Calu3 (cell line): Measurements from ENCODE around the gene ATXN10. TPM values are rescaled to one million over a fixed set of nuclear protein-coding genes. Genes with fewer than 3 reads are reported as not detected.

Source experiments
- BruUV-seq: library from RNA; stranded (reverse); fragments of 400-500 nt; replicated peaks from 2 replicates; lab custom pipeline; 2021; lab: Mats Ljungman, UMichigan
- CTCF ChIA-PET: fragments of 300-600 bp; sonication (Branson Sonifier 250); formaldehyde crosslinking; loops from one replicate; lab custom pipeline; 2022; ENCODE audit warnings: antibody characterized with exemption; lab: Charles Lee
- DNase-seq: peaks from one replicate; pipeline ENCODE4 v3.0.0; 2022
- H3K27ac Mint-ChIP-seq: one replicate; pipeline ENCODE4 v1.8.0; 2022; ENCODE audit warnings: mixed read lengths; ENCODE audit not compliant: unreplicated experiment
- H3K27me3 Mint-ChIP-seq: one replicate; pipeline ENCODE4 v1.8.0; 2022; ENCODE audit warnings: mixed read lengths; ENCODE audit not compliant: unreplicated experiment
- H3K36me3 Mint-ChIP-seq: one replicate; pipeline ENCODE4 v1.8.0; 2022; ENCODE audit warnings: mild to moderate bottlenecking, moderate library complexity, mixed read lengths; ENCODE audit not compliant: insufficient read depth, unreplicated experiment
- H3K4me1 Mint-ChIP-seq: one replicate; pipeline ENCODE4 v1.8.0; 2022; ENCODE audit warnings: mild to moderate bottlenecking, low read depth, mixed read lengths; ENCODE audit not compliant: unreplicated experiment
- H3K4me3 Mint-ChIP-seq: one replicate; pipeline ENCODE4 v1.8.0; 2022; ENCODE audit warnings: mild to moderate bottlenecking, low read depth, moderate library complexity, mixed read lengths; ENCODE audit not compliant: unreplicated experiment
- H3K9me3 Mint-ChIP-seq: one replicate; pipeline ENCODE4 v1.8.0; 2022; ENCODE audit warnings: low read depth, mixed read lengths; ENCODE audit not compliant: unreplicated experiment
- intact Hi-C: fragments of 100-400 bp; cut with micrococcal nuclease; formaldehyde crosslinking; loops from one replicate; pipeline ENCODE4 v1.10.0; 2022; ENCODE audit not compliant: unreplicated experiment
- total RNA-seq: library from RNA; stranded (reverse); gene quantifications from 2 replicates; pipeline ENCODE4 v1.2.3, GENCODE V29; 2022
- TF ChIP-seq, protein P1 (sequence below): fragments of 200-600 bp; IDR thresholded peaks from one replicate; pipeline ENCODE4 v1.8.0; 2022; ENCODE audit warnings: antibody characterized with exemption; ENCODE audit not compliant: unreplicated experiment

ATXN10 gene
- total RNA-seq, 1 experiment from 2014 or later, result 263 TPM

DNA sequence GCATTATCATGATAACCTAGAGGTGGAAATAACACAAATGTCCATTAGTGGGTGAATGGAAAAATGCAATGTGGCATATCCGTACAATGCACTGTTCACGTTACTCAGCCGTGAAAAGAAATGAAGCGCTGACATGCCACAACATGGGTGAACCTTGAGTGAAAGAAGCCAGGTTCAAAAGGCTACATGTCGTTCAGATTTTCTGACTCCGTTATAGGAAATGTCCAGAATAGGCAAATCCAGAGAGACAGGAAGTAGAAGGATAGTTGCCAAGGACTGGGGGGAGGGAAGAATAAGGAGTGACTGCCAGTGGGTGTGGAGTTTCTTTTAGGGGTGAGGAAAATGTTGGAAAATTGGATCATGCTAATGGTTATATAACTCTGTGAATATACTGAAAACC, 133.8 kb downstream of the ATXN10 start:
- H3K27ac Mint-ChIP-seq, result peak overlapping the region; percentile 53
- BruUV-seq, result no TSS peak
- H3K27me3 Mint-ChIP-seq, result no peaks in the 10 kb centered on the region
- H3K36me3 Mint-ChIP-seq, result peaks cover 33% of the 10 kb centered on the region
- peaks cover 69% of the 10 kb centered on the region for H3K4me1 Mint-ChIP-seq
- no peaks in the 10 kb centered on the region for H3K9me3 Mint-ChIP-seq
- TF ChIP-seq, protein P1, sequence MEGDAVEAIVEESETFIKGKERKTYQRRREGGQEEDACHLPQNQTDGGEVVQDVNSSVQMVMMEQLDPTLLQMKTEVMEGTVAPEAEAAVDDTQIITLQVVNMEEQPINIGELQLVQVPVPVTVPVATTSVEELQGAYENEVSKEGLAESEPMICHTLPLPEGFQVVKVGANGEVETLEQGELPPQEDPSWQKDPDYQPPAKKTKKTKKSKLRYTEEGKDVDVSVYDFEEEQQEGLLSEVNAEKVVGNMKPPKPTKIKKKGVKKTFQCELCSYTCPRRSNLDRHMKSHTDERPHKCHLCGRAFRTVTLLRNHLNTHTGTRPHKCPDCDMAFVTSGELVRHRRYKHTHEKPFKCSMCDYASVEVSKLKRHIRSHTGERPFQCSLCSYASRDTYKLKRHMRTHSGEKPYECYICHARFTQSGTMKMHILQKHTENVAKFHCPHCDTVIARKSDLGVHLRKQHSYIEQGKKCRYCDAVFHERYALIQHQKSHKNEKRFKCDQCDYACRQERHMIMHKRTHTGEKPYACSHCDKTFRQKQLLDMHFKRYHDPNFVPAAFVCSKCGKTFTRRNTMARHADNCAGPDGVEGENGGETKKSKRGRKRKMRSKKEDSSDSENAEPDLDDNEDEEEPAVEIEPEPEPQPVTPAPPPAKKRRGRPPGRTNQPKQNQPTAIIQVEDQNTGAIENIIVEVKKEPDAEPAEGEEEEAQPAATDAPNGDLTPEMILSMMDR, result no peak
- H3K4me3 Mint-ChIP-seq, result no peak overlapping the region
- CTCF ChIA-PET, result no interaction called here
- no peak for DNase-seq
- intact Hi-C loops, result no loop called here

DNA sequence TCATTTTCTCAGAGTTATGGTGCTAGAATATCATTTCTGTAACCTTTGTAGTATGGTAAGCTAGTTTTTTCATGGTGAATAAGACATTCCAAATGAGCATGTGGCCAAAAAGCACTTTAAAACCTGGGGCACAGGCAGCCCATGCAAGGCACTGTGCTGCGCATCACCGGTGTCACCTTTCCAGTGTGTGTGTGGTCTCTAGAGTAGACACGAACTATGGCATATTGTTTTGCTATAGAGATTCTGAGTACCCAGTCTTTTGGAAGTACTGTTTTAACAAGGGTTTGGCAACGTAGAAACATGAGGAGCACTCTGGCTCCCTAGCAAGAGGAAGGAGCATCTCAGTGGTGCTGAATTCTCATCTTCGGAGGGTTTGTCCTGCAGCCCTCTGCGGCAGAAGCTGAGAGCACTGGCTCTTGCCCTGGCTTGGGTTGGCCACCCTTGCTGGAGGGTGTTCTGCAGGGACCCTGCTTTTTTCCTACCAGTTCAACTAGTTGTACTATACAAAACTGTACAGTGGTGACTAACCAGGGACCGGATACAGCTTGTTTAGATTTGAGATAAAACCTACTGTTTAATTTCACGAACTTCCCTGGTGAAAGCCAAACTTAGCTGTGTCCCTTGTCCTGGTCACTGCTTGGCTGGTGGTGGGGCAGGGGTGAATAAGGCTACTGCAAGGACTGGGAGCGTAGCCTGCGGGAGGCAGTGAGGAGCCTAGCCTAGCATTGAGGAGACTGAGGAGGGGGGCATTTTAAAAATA, 135.7 kb downstream of the ATXN10 start:
- H3K4me1 Mint-ChIP-seq, result peaks cover 60% of the 10 kb centered on the region
- intact Hi-C loops, result no loop called here
- BruUV-seq, result no TSS peak
- TF ChIP-seq, protein P1, result no peak
- H3K9me3 Mint-ChIP-seq, result no peaks in the 10 kb centered on the region
- DNase-seq, result peak; percentile 28
- CTCF ChIA-PET, result interaction anchor here (0.7 to 1.4 kb wide), 3 partner anchors 19 to 155 kb away, joined by 3 to 4 read pairs (median 3); no protein-coding TSS in a partner anchor
- peaks cover 36% of the 10 kb centered on the region for H3K36me3 Mint-ChIP-seq
- H3K27me3 Mint-ChIP-seq, result no peaks in the 10 kb centered on the region
- peak overlapping the region; percentile 18 for H3K4me3 Mint-ChIP-seq
- peak overlapping the region; percentile 53 for H3K27ac Mint-ChIP-seq

DNA sequence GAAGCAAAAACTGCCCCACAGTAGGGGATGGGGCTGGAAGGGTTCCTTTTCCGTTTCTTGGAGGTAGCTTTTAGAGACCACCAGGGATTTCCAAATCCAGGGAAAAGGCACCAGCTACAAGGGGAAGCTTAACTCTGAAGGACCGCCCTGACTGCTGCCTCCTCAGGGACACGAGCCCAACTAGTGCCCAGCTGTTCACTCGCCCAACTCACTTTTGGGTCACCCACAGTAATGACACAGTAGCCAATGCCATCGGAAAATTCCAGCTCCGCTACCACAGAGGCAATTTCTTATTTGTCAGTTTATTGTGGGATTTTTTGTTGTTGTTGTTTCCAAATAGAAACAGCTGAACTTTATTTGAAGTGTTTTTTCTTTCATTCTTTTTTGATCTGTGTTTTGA, 141.3 kb downstream of the ATXN10 start:
- H3K27me3 Mint-ChIP-seq, result no peaks in the 10 kb centered on the region
- no peak overlapping the region for H3K4me3 Mint-ChIP-seq
- peaks cover 9% of the 10 kb centered on the region for H3K4me1 Mint-ChIP-seq
- TF ChIP-seq, protein P1, result no peak
- peaks cover 44% of the 10 kb centered on the region for H3K36me3 Mint-ChIP-seq
- DNase-seq, result no peak
- CTCF ChIA-PET, result no interaction called here
- intact Hi-C loops, result no loop called here
- BruUV-seq, result no TSS peak
- no peaks in the 10 kb centered on the region for H3K9me3 Mint-ChIP-seq
- H3K27ac Mint-ChIP-seq, result no peak overlapping the region

DNA sequence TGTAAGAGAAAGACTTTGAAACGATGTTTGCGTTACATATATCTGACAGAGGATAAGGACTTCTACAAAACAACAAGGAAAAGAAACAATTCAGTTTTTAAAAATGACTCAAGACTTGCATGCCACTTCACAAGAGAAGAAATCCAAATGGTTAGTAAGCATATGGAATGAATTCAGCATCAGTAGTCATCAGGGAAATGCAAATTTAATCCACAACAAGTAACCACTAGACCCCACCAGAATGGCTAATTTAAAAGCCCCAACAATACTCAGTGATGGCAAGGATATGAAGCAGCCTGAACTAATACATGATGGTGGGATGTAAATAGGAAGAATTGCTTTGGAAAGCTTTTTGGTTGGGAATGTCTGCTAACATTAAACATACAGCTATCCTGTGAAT, 142.6 kb downstream of the ATXN10 start:
- Mint-ChIP-seq H3K9me3 (no peaks in the 10 kb centered on the region), H3K36me3 (peaks cover 42% of the 10 kb centered on the region), H3K4me3 (no peak overlapping the region), H3K4me1 (no peaks in the 10 kb centered on the region), H3K27me3 (no peaks in the 10 kb centered on the region), H3K27ac (no peak overlapping the region)
- DNase-seq, result no peak
- BruUV-seq, result no TSS peak
- TF ChIP-seq, protein P1, result no peak
- intact Hi-C loops, result no loop called here
- CTCF ChIA-PET, result no interaction called here
